ENCODE results near the gene MEX3B.

Gene MEX3B

GRCh38 chr15:82045892-82046665, at the start of gene MEX3B:
Gene MEX3B, minus strand, starts transcription at chr15:82046018. Its CDS starts 313 bp downstream, at chr15:82045705.
- in situ Hi-C loops (cut with MboI; ENCODE audit: low sequenced_read_pairs) = no loop called here

- in situ Hi-C loops (cut with MboI; ENCODE audit: low sequenced_read_pairs) = no loop called here
Observed at GRCh38 chr15:82093774-82094211, 48.0 kb upstream of the MEX3B start.

- in situ Hi-C loops (cut with MboI; ENCODE audit: low sequenced_read_pairs) = no loop called here
Observed at GRCh38 chr15:82093325-82093724, 47.5 kb upstream of the MEX3B start.

- in situ Hi-C loops (cut with MboI; ENCODE audit: low sequenced_read_pairs) = no loop called here
Observed at GRCh38 chr15:82091636-82092140, 45.9 kb upstream of the MEX3B start.

GRCh38 chr15:82086243-82086995, 40.6 kb upstream of the MEX3B start:
- in situ Hi-C loops (cut with MboI; ENCODE audit: low sequenced_read_pairs) = no loop called here

- in situ Hi-C loops (cut with MboI; ENCODE audit: low sequenced_read_pairs) = no loop called here
Observed at GRCh38 chr15:82081914-82082762, 36.3 kb upstream of the MEX3B start.

GRCh38 chr15:82080774-82081173, 35.0 kb upstream of the MEX3B start:
- in situ Hi-C loops (cut with MboI; ENCODE audit: low sequenced_read_pairs) = no loop called here

GRCh38 chr15:82079736-82080135, 33.9 kb upstream of the MEX3B start:
- in situ Hi-C loops (cut with MboI; ENCODE audit: low sequenced_read_pairs) = no loop called here

GRCh38 chr15:82074610-82075009, 28.8 kb upstream of the MEX3B start:
- in situ Hi-C loops (cut with MboI; ENCODE audit: low sequenced_read_pairs) = no loop called here

- in situ Hi-C loops (cut with MboI; ENCODE audit: low sequenced_read_pairs) = no loop called here
Observed at GRCh38 chr15:82072926-82073537, 27.2 kb upstream of the MEX3B start.

- in situ Hi-C loops (cut with MboI; ENCODE audit: low sequenced_read_pairs) = no loop called here
Observed at GRCh38 chr15:82066455-82066854, 20.6 kb upstream of the MEX3B start.

GRCh38 chr15:82064824-82065223, 19.0 kb upstream of the MEX3B start:
- in situ Hi-C loops (cut with MboI; ENCODE audit: low sequenced_read_pairs) = no loop called here

GRCh38 chr15:82062479-82063454, 16.9 kb upstream of the MEX3B start:
- in situ Hi-C loops (cut with MboI; ENCODE audit: low sequenced_read_pairs) = no loop called here

- in situ Hi-C loops (cut with MboI; ENCODE audit: low sequenced_read_pairs) = no loop called here
Observed at GRCh38 chr15:82060817-82061216, 15.0 kb upstream of the MEX3B start.

GRCh38 chr15:82058517-82059204, 12.8 kb upstream of the MEX3B start:
- in situ Hi-C loops (cut with MboI; ENCODE audit: low sequenced_read_pairs) = no loop called here

- in situ Hi-C loops (cut with MboI; ENCODE audit: low sequenced_read_pairs) = no loop called here
Observed at GRCh38 chr15:82058026-82058425, 12.2 kb upstream of the MEX3B start.

GRCh38 chr15:82056958-82057823, 11.4 kb upstream of the MEX3B start:
- in situ Hi-C loops (cut with MboI; ENCODE audit: low sequenced_read_pairs) = no loop called here

GRCh38 chr15:82052751-82053150, 6.9 kb upstream of the MEX3B start:
- in situ Hi-C loops (cut with MboI; ENCODE audit: low sequenced_read_pairs) = no loop called here
